SU-DHL-6 (cell line): Measurements from ENCODE around the gene PHACTR1.

Source experiments
- H2AFZ ChIP-seq: fragments of 200-600 bp; sonication (generic); 2 replicates; pipeline ENCODE4 v1.6.1; 2014; ENCODE audit warnings: low read depth, mild to moderate bottlenecking, moderate library complexity, mixed read lengths, antibody characterized with exemption, low read length; ENCODE audit not compliant: severe bottlenecking
- H3F3A ChIP-seq: fragments of 200-600 bp; shearing (Covaris generic); 2 replicates; pipeline ENCODE4 v1.6.0; 2016; ENCODE audit warnings: antibody characterized with exemption, mild to moderate bottlenecking; ENCODE audit not compliant: insufficient read depth
- H3K27ac ChIP-seq: fragments of 200-600 bp; sonication (generic); 2 replicates; pipeline ENCODE4 v1.5.1; 2016; ENCODE audit warnings: low read depth, mild to moderate bottlenecking, low read length, moderate library complexity, mixed read lengths
- H3K27me3 ChIP-seq: fragments of 200-600 bp; sonication (generic), shearing (Covaris generic); 2 replicates; pipeline ENCODE4 v1.6.0; 2014; ENCODE audit warnings: mild to moderate bottlenecking, low read length
- H3K36me3 ChIP-seq: fragments of 200-600 bp; sonication (generic); 2 replicates; pipeline ENCODE4 v1.6.1; 2014; ENCODE audit warnings: mild to moderate bottlenecking, low read length, mixed read lengths
- H3K4me2 ChIP-seq: fragments of 300-600, 200-600 bp; shearing (Covaris generic), sonication (generic); 2 replicates; pipeline ENCODE4 v1.6.0; 2014; ENCODE audit warnings: low read length, low read depth, mild to moderate bottlenecking; ENCODE audit not compliant: poor library complexity, severe bottlenecking
- H3K4me3 ChIP-seq: fragments of 200-600 bp; sonication (generic); 2 replicates; pipeline ENCODE4 v1.5.1; 2014; ENCODE audit warnings: antibody characterized with exemption, low read length, mild to moderate bottlenecking, mixed read lengths; ENCODE audit not compliant: insufficient read depth, poor library complexity, severe bottlenecking
- H3K79me2 ChIP-seq: fragments of 200-600 bp; sonication (generic); 2 replicates; pipeline ENCODE4 v1.6.1; 2014; ENCODE audit warnings: mild to moderate bottlenecking, low read length, moderate library complexity; ENCODE audit not compliant: insufficient read depth
- H3K9ac ChIP-seq: fragments of 200-600 bp; sonication (generic); 2 replicates; pipeline ENCODE4 v1.7.0; 2014; ENCODE audit warnings: mild to moderate bottlenecking, low read length
- H3K9me2 ChIP-seq: fragments of 200-600 bp; sonication (generic); replicated peaks from 2 replicates; pipeline ENCODE4 v1.6.1; 2014; ENCODE audit warnings: low read length; ENCODE audit not compliant: insufficient read depth
- H3K9me3 ChIP-seq: fragments of 200-600 bp; sonication (generic); 2 replicates; pipeline ENCODE4 v1.6.1; 2014; ENCODE audit warnings: low read length, mixed read lengths; ENCODE audit not compliant: insufficient read depth
- H4K20me1 ChIP-seq: fragments of 200-600 bp; sonication (generic); 2 replicates; pipeline ENCODE4 v1.6.1; 2014; ENCODE audit warnings: low read depth, mild to moderate bottlenecking, antibody characterized with exemption, low read length, moderate library complexity, mixed read lengths
- EZH2phosphoT487 ChIP-seq: fragments of 200-600 bp; sonication (generic), shearing (Covaris generic); conservative IDR thresholded peaks from 2 replicates; pipeline ENCODE4 v1.6.1; 2018; ENCODE audit warnings: mild to moderate bottlenecking, antibody characterized with exemption, low read length, moderate library complexity, mixed read lengths
- TF ChIP-seq, protein P1 (sequence below): fragments of 200-600 bp; sonication (generic); IDR thresholded peaks from one replicate; pipeline ENCODE4 v1.5.1; 2017; ENCODE audit warnings: antibody characterized with exemption, mild to moderate bottlenecking, low read length, moderate library complexity; ENCODE audit not compliant: insufficient read depth, poor library complexity, severe bottlenecking

The PHACTR1 gene

GRCh38 chr6:13081189-13081563, 364.6 kb downstream of the PHACTR1 start:
- Histone ChIP-seq H3K27ac (no peak overlapping the region), H4K20me1 (no peaks in the 10 kb centered on the region; the same call in 1 of the 2 replicates), H3K4me2 (no peak overlapping the region), H3K27me3 (no peaks in the 10 kb centered on the region), H3K9me2 (no peaks in the 10 kb centered on the region), H2AFZ (no peak overlapping the region), H3K9me3 (no peaks in the 10 kb centered on the region), H3K36me3 (no peaks in the 10 kb centered on the region), H3F3A (no peaks in the 10 kb centered on the region), H3K9ac (no peak overlapping the region), H3K4me3 (no peak overlapping the region), H3K79me2 (no peaks in the 10 kb centered on the region)
- TF ChIP-seq EZH2phosphoT487: no peak
- TF ChIP-seq, protein P1, sequence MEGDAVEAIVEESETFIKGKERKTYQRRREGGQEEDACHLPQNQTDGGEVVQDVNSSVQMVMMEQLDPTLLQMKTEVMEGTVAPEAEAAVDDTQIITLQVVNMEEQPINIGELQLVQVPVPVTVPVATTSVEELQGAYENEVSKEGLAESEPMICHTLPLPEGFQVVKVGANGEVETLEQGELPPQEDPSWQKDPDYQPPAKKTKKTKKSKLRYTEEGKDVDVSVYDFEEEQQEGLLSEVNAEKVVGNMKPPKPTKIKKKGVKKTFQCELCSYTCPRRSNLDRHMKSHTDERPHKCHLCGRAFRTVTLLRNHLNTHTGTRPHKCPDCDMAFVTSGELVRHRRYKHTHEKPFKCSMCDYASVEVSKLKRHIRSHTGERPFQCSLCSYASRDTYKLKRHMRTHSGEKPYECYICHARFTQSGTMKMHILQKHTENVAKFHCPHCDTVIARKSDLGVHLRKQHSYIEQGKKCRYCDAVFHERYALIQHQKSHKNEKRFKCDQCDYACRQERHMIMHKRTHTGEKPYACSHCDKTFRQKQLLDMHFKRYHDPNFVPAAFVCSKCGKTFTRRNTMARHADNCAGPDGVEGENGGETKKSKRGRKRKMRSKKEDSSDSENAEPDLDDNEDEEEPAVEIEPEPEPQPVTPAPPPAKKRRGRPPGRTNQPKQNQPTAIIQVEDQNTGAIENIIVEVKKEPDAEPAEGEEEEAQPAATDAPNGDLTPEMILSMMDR: no peak

DNA sequence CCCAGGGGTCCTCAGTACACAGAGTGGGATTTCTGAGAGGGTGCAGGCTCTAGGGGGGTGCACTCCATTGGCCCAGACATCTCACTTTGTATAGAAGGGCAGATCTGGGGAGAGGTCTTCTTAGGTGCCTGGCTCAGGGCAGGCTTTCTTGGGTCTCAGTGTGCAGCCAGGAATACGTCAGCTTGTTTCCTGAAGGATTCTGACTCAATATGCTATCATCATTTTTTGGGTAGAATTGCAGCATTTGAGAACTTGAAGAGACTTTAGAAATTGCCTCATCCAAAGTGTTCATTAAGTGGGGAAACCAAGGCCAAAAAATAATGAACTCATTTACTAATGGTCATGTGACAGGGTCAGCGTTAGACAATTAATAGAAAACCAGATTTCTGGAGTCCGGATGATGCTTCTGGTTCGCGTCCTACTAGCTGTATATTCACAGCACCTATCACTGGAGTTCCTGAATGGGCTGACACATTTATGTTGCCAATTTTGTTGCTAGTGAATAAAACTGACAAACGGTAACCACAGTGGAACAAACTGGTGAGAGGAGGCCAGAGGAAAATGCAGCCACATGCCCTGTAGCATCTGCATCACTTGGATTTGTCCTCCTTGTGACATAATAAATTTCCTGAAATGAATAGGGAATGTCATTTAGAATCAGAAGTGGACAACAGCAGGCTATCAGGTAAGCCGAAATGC, 372.9 kb downstream of the PHACTR1 start:
- H3K4me3 ChIP-seq: no peak overlapping the region
- no peaks in the 10 kb centered on the region for H3K9me2 ChIP-seq
- no peak overlapping the region for H3K4me2 ChIP-seq
- no peak overlapping the region for H3K27ac ChIP-seq
- H3F3A ChIP-seq: no peaks in the 10 kb centered on the region
- no peak overlapping the region for H2AFZ ChIP-seq
- no peaks in the 10 kb centered on the region for H3K27me3 ChIP-seq
- no peaks in the 10 kb centered on the region for H3K9me3 ChIP-seq
- no peaks in the 10 kb centered on the region; the same call in 1 of the 2 replicates for H4K20me1 ChIP-seq
- H3K79me2 ChIP-seq: no peaks in the 10 kb centered on the region
- no peak overlapping the region for H3K9ac ChIP-seq
- H3K36me3 ChIP-seq: no peaks in the 10 kb centered on the region
- TF ChIP-seq EZH2phosphoT487: no peak
- TF ChIP-seq, protein P1: no peak

DNA sequence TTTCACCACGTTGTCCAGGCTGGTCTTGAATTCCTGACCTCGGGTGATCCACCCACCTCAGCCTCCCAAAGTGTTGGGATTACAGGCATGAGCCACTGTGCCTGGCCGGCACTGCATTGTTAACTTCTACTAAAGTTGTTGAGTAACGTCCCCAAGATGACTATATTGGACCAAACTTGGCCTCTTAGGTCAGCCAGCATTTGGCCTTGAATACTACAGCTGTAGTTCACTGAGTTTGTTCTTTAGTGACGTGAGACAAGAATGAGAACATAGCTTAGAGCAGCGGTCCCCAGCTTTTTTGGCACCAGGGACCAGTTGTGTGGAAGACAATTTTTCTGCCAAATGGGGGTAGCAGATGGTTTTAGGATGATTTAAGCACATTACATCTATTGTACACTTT, 374.6 kb downstream of the PHACTR1 start:
- H2AFZ ChIP-seq: no peak overlapping the region
- H3K9ac ChIP-seq: no peak overlapping the region
- H4K20me1 ChIP-seq: no peaks in the 10 kb centered on the region
- H3K4me3 ChIP-seq: no peak overlapping the region
- no peaks in the 10 kb centered on the region for H3K79me2 ChIP-seq
- H3K9me2 ChIP-seq: no peaks in the 10 kb centered on the region
- no peaks in the 10 kb centered on the region for H3F3A ChIP-seq
- TF ChIP-seq, protein P1: no peak
- no peak for TF ChIP-seq EZH2phosphoT487
- H3K27me3 ChIP-seq: no peaks in the 10 kb centered on the region
- H3K4me2 ChIP-seq: no peak overlapping the region
- H3K27ac ChIP-seq: no peak overlapping the region
- H3K9me3 ChIP-seq: no peaks in the 10 kb centered on the region
- H3K36me3 ChIP-seq: no peaks in the 10 kb centered on the region
